WTC11 (cell line): Measurements from ENCODE around the gene CDH13. TPM values are rescaled to one million over a fixed set of nuclear protein-coding genes. Genes with fewer than 3 reads are reported as not detected.
A peak's percentile ranks its signal among the peaks of the same experiment; 100 is the strongest.

ENCODE experiments used
- ATAC-seq: fragments of 200-7000 bp; cut with Tn5 transposase; 2 replicates; pipeline ENCODE4 v1.10.0; 2021; ENCODE audit warnings: mild to moderate bottlenecking, moderate library complexity
- CTCF ChIA-PET: fragments of 300-600 bp; sonication (Branson Sonifier 250); formaldehyde crosslinking; loops from one replicate; lab custom pipeline; 2021; ENCODE audit warnings: antibody characterized with exemption; lab: Charles Lee
- POLR2A ChIA-PET: fragments of 350-600 bp; sonication (Branson Sonifier 250); formaldehyde crosslinking; loops from one replicate; lab custom pipeline; 2021; ENCODE audit warnings: antibody characterized with exemption; lab: Charles Lee
- DNase-seq: peaks from one replicate; pipeline ENCODE4 v3.0.0; 2021; ENCODE audit warnings: low spot score
- H3K27ac Mint-ChIP-seq: 2 replicates; pipeline ENCODE4 v1.8.0; 2021; ENCODE audit warnings: mixed read lengths
- H3K27me3 Mint-ChIP-seq: 2 replicates; pipeline ENCODE4 v1.8.0; 2021; ENCODE audit warnings: low read depth, mild to moderate bottlenecking, moderate library complexity, mixed read lengths
- H3K36me3 Mint-ChIP-seq: 2 replicates; pipeline ENCODE4 v1.8.0; 2021; ENCODE audit warnings: mixed read lengths
- H3K4me1 Mint-ChIP-seq: 2 replicates; pipeline ENCODE4 v1.8.0; 2022; ENCODE audit warnings: mixed read lengths
- H3K4me3 Mint-ChIP-seq: 2 replicates; pipeline ENCODE4 v1.8.0; 2021; ENCODE audit warnings: mild to moderate bottlenecking, moderate library complexity, mixed read lengths
- H3K9me3 Mint-ChIP-seq: 2 replicates; pipeline ENCODE4 v1.8.0; 2021; ENCODE audit warnings: mixed read lengths
- CBFB ChIP-seq: sonication (generic); formaldehyde crosslinking; IDR thresholded peaks from 2 replicates; pipeline ENCODE4 v1.8.1; 2022; ENCODE audit warnings: mild to moderate bottlenecking, low read depth, missing genetic modification reagents
- CREM ChIP-seq: sonication (generic); formaldehyde crosslinking; IDR thresholded peaks from 2 replicates; pipeline ENCODE4 v1.8.1; 2022; ENCODE audit warnings: mild to moderate bottlenecking, missing genetic modification reagents, moderate library complexity
- EMX1 ChIP-seq: fragments of 250-450 bp; sonication (Bioruptor Pico); IDR thresholded peaks from 2 replicates; pipeline ENCODE4 v1.8.0; 2021; ENCODE audit warnings: mild to moderate bottlenecking
- FOXK1 ChIP-seq: sonication (generic); formaldehyde crosslinking; IDR thresholded peaks from 2 replicates; pipeline ENCODE4 v1.8.0; 2022; ENCODE audit warnings: mild to moderate bottlenecking, moderate library complexity, missing genetic modification reagents
- GABPB1 ChIP-seq: sonication (generic); formaldehyde crosslinking; IDR thresholded peaks from 2 replicates; pipeline ENCODE4 v1.8.1; 2023; ENCODE audit warnings: mild to moderate bottlenecking, missing genetic modification reagents
- GTF2I ChIP-seq: fragments of 250-450 bp; sonication (Bioruptor Pico); conservative IDR thresholded peaks from 2 replicates; pipeline ENCODE4 v1.4.0; 2021; ENCODE audit warnings: mild to moderate bottlenecking
- HMGA2 ChIP-seq: fragments of 250-450 bp; sonication (Bioruptor Pico); IDR thresholded peaks from 2 replicates; pipeline ENCODE4 v1.4.0; 2021; ENCODE audit warnings: mild to moderate bottlenecking, moderate library complexity
- JAZF1 ChIP-seq: fragments of 250-450 bp; sonication (Bioruptor Pico); IDR thresholded peaks from 2 replicates; pipeline ENCODE4 v1.9.0; 2021; ENCODE audit warnings: moderate library complexity, mild to moderate bottlenecking, inconsistent platforms
- NR2C2 ChIP-seq: sonication (generic); formaldehyde crosslinking; IDR thresholded peaks from 2 replicates; pipeline ENCODE4 v1.8.0; 2022; ENCODE audit warnings: mild to moderate bottlenecking, missing genetic modification reagents
- TP53 ChIP-seq: sonication (generic); formaldehyde crosslinking; IDR thresholded peaks from 2 replicates; pipeline ENCODE4 v1.8.1; 2023; ENCODE audit warnings: mild to moderate bottlenecking, missing genetic modification reagents
- ZNF263 ChIP-seq: sonication (generic); formaldehyde crosslinking; IDR thresholded peaks from 2 replicates; pipeline ENCODE4 v1.8.1; 2022; ENCODE audit warnings: low read depth, mild to moderate bottlenecking, moderate library complexity, missing genetic modification reagents
- ZNF423 ChIP-seq: fragments of 250-450 bp; sonication (Bioruptor Pico); IDR thresholded peaks from 2 replicates; pipeline ENCODE4 v2.1.2; 2022; ENCODE audit warnings: mild to moderate bottlenecking, moderate library complexity
- total RNA-seq: library from RNA; stranded (reverse); gene quantifications from 3 replicates; pipeline ENCODE4 v1.2.3, GENCODE V29; 2021
- TF ChIP-seq, protein P1 (sequence below): fragments of 250-450 bp; sonication (Bioruptor Pico); IDR thresholded peaks from 2 replicates; pipeline ENCODE4 v1.9.0; 2021; ENCODE audit warnings: mild to moderate bottlenecking, borderline replicate concordance
- TF ChIP-seq, protein P2 (sequence below): sonication (generic); formaldehyde crosslinking; IDR thresholded peaks from 2 replicates; pipeline ENCODE4 v1.8.0; 2022; ENCODE audit warnings: mild to moderate bottlenecking, missing genetic modification reagents
- TF ChIP-seq, protein P3 (sequence below): sonication (generic); formaldehyde crosslinking; IDR thresholded peaks from 2 replicates; pipeline ENCODE4 v1.8.1; 2023; ENCODE audit warnings: mild to moderate bottlenecking, missing genetic modification reagents
- TF ChIP-seq, protein P4 (sequence below): sonication (generic); formaldehyde crosslinking; IDR thresholded peaks from 2 replicates; pipeline ENCODE4 v1.8.1; 2023; ENCODE audit warnings: mild to moderate bottlenecking, missing genetic modification reagents
- TF ChIP-seq, protein P5 (sequence below): fragments of 250-450 bp; sonication (Bioruptor Pico); IDR thresholded peaks from 2 replicates; pipeline ENCODE4 v1.8.0; 2021; ENCODE audit warnings: mild to moderate bottlenecking
- TF ChIP-seq, protein P6 (sequence below): fragments of 250-450 bp; sonication (Bioruptor Pico); IDR thresholded peaks from 2 replicates; pipeline ENCODE4 v1.9.0; 2021; ENCODE audit warnings: mild to moderate bottlenecking

The CDH13 gene
- total RNA-seq, 1 experiment from 2014 or later: 0.81 TPM

DNA sequence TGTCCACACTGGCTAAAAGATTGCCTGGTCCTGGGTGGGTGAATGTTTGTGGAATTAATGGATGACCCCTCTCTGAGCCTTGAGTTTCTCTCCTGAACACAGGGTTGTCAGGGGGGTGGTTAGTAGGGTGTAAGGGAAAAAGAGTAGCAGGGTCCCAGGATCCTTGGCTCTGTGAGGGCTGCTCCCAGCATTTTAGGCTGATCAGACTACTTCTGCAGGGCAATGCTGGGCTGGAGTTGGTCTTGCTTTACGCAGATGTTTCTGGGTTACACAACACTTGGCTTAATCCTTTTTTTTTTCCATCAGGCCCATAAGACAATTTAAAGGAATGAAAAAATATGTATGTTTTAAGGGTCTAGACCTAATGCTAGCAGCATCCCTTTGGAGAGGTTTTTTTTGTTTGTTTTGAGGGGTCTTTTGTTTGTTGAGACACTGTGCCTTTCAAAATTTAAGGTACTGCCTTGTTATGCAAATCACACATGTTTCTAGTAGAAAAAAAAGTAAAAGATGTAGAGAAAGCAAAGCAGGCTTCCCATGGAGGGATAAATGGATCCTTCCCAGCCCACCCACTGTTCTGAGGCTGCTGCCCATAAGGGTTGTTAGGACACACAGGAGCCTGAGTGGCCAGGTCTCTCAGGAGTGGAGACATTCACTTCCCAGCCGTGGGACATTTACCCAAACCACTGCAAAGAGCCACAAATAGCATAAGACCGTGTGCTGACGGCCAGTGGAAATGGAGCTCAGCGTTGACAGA, 955.4 kb downstream of the CDH13 start (continued):
- TF ChIP-seq, protein P1, sequence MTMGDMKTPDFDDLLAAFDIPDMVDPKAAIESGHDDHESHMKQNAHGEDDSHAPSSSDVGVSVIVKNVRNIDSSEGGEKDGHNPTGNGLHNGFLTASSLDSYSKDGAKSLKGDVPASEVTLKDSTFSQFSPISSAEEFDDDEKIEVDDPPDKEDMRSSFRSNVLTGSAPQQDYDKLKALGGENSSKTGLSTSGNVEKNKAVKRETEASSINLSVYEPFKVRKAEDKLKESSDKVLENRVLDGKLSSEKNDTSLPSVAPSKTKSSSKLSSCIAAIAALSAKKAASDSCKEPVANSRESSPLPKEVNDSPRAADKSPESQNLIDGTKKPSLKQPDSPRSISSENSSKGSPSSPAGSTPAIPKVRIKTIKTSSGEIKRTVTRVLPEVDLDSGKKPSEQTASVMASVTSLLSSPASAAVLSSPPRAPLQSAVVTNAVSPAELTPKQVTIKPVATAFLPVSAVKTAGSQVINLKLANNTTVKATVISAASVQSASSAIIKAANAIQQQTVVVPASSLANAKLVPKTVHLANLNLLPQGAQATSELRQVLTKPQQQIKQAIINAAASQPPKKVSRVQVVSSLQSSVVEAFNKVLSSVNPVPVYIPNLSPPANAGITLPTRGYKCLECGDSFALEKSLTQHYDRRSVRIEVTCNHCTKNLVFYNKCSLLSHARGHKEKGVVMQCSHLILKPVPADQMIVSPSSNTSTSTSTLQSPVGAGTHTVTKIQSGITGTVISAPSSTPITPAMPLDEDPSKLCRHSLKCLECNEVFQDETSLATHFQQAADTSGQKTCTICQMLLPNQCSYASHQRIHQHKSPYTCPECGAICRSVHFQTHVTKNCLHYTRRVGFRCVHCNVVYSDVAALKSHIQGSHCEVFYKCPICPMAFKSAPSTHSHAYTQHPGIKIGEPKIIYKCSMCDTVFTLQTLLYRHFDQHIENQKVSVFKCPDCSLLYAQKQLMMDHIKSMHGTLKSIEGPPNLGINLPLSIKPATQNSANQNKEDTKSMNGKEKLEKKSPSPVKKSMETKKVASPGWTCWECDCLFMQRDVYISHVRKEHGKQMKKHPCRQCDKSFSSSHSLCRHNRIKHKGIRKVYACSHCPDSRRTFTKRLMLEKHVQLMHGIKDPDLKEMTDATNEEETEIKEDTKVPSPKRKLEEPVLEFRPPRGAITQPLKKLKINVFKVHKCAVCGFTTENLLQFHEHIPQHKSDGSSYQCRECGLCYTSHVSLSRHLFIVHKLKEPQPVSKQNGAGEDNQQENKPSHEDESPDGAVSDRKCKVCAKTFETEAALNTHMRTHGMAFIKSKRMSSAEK (CRISPR knock-in tag): no peak
- TF ChIP-seq ZNF263 (CRISPR knock-in tag) (no peak), GABPB1 (CRISPR knock-in tag) (no peak), GTF2I (CRISPR knock-in tag) (no peak)

DNA sequence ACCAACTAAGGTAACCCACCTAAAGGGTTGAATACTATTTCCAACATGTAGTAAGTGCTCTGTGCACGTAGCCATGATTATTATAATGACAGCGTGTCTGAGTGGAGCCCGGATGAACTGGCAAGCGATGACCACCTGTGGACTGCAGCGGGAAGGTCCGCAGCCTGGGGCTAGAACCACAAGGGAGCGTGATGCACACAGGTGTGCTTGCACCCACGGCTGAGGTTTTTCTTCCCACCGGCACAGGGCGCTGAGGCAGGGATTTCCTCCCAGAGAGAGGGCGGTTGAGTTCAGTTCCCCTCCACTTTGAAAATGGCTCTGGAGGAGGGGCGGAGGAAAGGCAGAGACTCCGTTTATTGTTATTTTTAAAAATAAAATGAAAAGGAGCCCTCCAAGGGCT, 959.3 kb downstream of the CDH13 start:
- ChIA-PET POLR2A (no interaction called here), CTCF (interaction anchor here (1.0 kb wide), 1 partner anchor 21 kb away, joined by 5 read pairs; no protein-coding TSS in a partner anchor)
- Mint-ChIP-seq H3K9me3 (peaks cover 5% of the 10 kb centered on the region; the same call in 1 of the 2 replicates), H3K36me3 (no peaks in the 10 kb centered on the region), H3K4me3 (no peak overlapping the region), H3K27me3 (peaks cover 37% of the 10 kb centered on the region), H3K27ac (no peak overlapping the region), H3K4me1 (peaks cover 42% of the 10 kb centered on the region)
- no peak for TF ChIP-seq NR2C2 (CRISPR knock-in tag)
- TF ChIP-seq CREM: no peak
- TF ChIP-seq JAZF1 (CRISPR knock-in tag): no peak
- no peak for TF ChIP-seq HMGA2 (CRISPR knock-in tag)
- no peak for TF ChIP-seq FOXK1 (CRISPR knock-in tag)
- no peak for TF ChIP-seq ZNF423 (CRISPR knock-in tag)
- ATAC-seq (peak; percentile 13; the same call in 1 of the 2 replicates), DNase-seq (no peak)

DNA sequence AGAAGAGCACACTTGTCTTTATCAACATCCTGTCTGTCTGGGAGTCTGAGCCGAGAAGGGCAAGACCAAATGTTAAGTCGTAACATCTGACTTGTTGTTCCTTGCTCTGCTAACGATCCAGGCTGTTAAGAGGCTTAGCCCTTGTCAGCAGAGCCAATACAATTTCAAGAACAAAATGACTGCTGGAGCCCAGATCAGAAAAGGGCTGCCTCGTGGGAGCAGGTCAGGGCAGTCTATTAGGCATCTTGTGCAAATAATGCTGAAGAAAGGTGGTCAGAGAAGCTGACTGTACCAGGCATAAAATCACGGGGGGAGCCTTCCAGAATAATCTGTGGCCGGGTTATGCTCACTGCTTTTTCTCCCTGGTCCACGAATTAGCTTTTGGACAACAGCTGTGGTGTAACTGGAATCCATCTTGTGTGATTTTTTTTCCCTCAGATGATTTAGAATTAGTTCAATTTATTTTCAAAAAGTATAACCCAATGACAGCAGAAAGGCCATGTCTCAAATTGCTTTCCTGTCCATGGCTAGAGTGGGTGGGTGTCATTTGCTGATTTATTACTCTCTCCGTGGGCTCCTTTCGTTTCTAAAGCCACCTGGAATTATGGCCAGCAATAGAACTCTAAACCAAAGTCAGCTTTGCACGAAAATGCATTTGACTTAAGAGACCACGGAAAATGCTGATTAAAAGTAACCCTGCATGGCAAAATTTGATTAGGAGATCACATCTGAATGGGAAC, 959.9 kb downstream of the CDH13 start:
- Mint-ChIP-seq H3K36me3 (no peaks in the 10 kb centered on the region), H3K27ac (no peak overlapping the region), H3K9me3 (peaks cover 5% of the 10 kb centered on the region; the same call in 1 of the 2 replicates), H3K27me3 (peaks cover 34% of the 10 kb centered on the region), H3K4me1 (peaks cover 39% of the 10 kb centered on the region), H3K4me3 (no peak overlapping the region)
- DNase-seq (no peak), ATAC-seq (no peak; the same call in 1 of the 2 replicates)
- CTCF ChIA-PET: no interaction called here
- POLR2A ChIA-PET: no interaction called here
- TF ChIP-seq, protein P2, sequence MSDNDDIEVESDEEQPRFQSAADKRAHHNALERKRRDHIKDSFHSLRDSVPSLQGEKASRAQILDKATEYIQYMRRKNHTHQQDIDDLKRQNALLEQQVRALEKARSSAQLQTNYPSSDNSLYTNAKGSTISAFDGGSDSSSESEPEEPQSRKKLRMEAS: no peak
- TF ChIP-seq, protein P3, sequence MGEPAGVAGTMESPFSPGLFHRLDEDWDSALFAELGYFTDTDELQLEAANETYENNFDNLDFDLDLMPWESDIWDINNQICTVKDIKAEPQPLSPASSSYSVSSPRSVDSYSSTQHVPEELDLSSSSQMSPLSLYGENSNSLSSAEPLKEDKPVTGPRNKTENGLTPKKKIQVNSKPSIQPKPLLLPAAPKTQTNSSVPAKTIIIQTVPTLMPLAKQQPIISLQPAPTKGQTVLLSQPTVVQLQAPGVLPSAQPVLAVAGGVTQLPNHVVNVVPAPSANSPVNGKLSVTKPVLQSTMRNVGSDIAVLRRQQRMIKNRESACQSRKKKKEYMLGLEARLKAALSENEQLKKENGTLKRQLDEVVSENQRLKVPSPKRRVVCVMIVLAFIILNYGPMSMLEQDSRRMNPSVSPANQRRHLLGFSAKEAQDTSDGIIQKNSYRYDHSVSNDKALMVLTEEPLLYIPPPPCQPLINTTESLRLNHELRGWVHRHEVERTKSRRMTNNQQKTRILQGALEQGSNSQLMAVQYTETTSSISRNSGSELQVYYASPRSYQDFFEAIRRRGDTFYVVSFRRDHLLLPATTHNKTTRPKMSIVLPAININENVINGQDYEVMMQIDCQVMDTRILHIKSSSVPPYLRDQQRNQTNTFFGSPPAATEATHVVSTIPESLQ (CRISPR knock-in tag): no peak
- TF ChIP-seq CBFB (no peak), FOXK1 (CRISPR knock-in tag) (no peak), ZNF263 (CRISPR knock-in tag) (no peak), TP53 (CRISPR knock-in tag) (no peak), EMX1 (CRISPR knock-in tag) (no peak)
- TF ChIP-seq, protein P4, sequence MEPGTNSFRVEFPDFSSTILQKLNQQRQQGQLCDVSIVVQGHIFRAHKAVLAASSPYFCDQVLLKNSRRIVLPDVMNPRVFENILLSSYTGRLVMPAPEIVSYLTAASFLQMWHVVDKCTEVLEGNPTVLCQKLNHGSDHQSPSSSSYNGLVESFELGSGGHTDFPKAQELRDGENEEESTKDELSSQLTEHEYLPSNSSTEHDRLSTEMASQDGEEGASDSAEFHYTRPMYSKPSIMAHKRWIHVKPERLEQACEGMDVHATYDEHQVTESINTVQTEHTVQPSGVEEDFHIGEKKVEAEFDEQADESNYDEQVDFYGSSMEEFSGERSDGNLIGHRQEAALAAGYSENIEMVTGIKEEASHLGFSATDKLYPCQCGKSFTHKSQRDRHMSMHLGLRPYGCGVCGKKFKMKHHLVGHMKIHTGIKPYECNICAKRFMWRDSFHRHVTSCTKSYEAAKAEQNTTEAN (CRISPR knock-in tag): no peak
- TF ChIP-seq, protein P5, sequence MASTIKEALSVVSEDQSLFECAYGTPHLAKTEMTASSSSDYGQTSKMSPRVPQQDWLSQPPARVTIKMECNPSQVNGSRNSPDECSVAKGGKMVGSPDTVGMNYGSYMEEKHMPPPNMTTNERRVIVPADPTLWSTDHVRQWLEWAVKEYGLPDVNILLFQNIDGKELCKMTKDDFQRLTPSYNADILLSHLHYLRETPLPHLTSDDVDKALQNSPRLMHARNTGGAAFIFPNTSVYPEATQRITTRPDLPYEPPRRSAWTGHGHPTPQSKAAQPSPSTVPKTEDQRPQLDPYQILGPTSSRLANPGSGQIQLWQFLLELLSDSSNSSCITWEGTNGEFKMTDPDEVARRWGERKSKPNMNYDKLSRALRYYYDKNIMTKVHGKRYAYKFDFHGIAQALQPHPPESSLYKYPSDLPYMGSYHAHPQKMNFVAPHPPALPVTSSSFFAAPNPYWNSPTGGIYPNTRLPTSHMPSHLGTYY (CRISPR knock-in tag): no peak
- TF ChIP-seq, protein P6, sequence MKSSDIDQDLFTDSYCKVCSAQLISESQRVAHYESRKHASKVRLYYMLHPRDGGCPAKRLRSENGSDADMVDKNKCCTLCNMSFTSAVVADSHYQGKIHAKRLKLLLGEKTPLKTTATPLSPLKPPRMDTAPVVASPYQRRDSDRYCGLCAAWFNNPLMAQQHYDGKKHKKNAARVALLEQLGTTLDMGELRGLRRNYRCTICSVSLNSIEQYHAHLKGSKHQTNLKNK (CRISPR knock-in tag): no peak
